ENCODE data around the gene PPP1R12C.
A peak's percentile ranks its signal among the peaks of the same experiment; 100 is the strongest.

The PPP1R12C gene

DNA sequence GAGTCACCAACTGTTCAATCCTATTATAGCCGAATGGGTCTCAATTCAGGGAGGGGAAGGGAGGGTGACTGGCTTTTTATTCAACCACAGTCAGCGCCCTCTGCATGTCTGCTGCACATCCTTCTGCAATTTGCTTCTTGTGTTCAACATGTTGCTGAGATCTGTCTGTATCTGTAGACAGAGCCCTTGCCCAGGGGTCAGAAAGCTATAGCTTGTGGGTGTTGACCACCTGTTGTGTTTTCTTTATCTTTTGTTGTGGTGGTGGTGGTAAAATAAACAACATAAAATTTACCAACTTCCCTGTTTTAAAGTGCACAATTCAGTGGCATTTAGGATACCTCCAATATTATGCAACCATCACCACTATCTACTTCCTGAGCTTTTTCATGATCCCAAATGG, 12.2 kb downstream of the PPP1R12C start:
- ATAC-seq (no peak), DNase-seq (no peak)
- Mint-ChIP-seq H3K27ac (no peak overlapping the region), H3K4me1 (no peaks in the 10 kb centered on the region), H3K27me3 (no peaks in the 10 kb centered on the region), H3K4me3 (no peak overlapping the region), H3K9me3 (no peaks in the 10 kb centered on the region)

DNA sequence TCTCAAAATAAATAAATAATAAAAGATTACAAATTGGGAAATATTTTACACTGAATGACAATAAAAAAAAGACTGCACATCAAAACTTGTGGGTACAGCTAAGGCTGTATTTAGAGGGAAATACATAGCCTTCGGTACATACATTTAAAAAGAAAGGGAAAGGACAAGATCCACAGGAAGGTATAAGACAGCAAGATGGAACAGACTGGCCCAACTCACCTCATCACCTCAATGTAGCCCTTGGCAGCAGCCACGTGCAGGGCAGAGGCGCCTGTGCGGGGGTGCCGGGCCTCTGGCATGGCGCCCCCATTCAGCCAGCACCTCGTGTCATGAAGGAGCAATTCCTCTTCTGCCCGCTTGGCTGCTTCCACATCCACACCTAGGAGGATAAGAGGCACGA, 14.2 kb downstream of the PPP1R12C start:
- no peaks in the 10 kb centered on the region for H3K4me1 Mint-ChIP-seq
- ATAC-seq (no peak), DNase-seq (no peak)
- H3K27ac Mint-ChIP-seq: no peak overlapping the region
- H3K4me3 Mint-ChIP-seq: no peak overlapping the region
- no peaks in the 10 kb centered on the region for H3K27me3 Mint-ChIP-seq
- H3K9me3 Mint-ChIP-seq: no peaks in the 10 kb centered on the region

DNA sequence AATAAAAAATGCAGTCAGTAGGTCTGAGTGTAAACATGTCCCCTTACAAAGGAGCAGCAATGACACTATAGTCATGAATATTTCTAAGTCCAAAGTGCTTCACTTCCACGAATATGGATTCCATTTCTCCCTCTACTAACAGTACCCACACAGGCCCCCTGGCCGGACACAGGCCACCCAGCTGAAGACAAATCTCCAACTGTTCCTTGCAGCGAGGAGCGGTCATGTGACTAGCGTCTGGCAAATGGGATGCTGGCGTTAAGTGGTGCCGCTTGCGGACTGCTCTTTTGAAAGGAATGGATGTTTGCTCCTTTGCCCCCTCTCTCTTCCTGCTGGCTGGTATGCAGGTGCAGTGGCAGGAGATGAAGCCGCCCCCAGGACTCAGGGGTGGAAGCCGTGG, 16.2 kb downstream of the PPP1R12C start:
- Mint-ChIP-seq H3K27ac (peak overlapping the region in 1 of 2 donors; percentile 63), H3K27me3 (no peaks in the 10 kb centered on the region), H3K9me3 (no peaks in the 10 kb centered on the region), H3K4me3 (no peak overlapping the region), H3K4me1 (no peaks in the 10 kb centered on the region)
- DNase-seq (no peak), ATAC-seq (no peak)

DNA sequence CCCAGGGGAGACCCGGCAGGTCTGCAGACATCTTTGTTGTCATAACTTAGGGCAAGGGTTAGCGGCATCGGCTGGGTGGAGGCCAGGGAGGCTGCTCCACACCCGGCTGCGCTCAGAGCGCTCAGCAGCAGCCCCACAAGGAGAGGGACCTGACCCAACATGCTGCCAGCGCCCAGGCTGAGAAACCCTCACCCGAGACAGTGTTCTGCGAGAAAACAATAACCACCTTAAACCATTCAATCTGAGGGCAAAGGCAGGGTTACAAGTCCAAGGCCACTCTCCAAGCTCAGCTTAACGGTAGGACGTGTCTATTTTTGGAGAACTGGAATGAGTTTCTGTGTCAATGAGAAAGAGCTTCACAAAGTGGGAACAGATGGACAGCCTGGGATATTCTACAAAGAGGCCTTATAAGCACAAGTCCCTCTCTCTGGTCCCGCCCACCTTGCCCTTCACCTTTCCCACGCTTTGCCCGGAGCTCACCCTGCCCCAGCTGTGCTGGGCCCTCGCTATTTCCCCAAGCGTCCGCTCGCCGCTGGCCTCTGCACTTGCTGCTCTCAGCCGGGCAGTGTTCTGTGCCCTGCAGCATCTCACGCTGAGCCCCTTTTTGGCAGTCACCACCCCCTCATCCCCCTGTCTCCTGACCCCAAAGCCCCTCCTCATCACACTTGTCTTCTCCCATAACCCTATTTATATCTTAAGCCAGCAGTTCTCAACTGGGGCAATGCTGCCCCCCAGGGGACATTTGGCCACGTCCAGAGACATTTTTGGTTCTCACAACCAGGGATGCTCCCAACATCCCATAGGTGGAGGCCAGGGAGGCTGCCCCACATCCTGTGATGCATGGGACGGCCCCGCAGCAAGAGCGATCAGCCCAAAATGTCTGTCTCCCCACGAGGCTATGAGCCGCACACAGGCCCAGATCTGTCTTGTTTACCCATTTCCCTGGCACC, 17.6 kb downstream of the PPP1R12C start:
- Mint-ChIP-seq H3K27ac (no peak overlapping the region), H3K27me3 (no peaks in the 10 kb centered on the region), H3K9me3 (no peaks in the 10 kb centered on the region), H3K4me3 (no peak overlapping the region), H3K4me1 (no peaks in the 10 kb centered on the region)
- DNase-seq (no peak), ATAC-seq (no peak)

DNA sequence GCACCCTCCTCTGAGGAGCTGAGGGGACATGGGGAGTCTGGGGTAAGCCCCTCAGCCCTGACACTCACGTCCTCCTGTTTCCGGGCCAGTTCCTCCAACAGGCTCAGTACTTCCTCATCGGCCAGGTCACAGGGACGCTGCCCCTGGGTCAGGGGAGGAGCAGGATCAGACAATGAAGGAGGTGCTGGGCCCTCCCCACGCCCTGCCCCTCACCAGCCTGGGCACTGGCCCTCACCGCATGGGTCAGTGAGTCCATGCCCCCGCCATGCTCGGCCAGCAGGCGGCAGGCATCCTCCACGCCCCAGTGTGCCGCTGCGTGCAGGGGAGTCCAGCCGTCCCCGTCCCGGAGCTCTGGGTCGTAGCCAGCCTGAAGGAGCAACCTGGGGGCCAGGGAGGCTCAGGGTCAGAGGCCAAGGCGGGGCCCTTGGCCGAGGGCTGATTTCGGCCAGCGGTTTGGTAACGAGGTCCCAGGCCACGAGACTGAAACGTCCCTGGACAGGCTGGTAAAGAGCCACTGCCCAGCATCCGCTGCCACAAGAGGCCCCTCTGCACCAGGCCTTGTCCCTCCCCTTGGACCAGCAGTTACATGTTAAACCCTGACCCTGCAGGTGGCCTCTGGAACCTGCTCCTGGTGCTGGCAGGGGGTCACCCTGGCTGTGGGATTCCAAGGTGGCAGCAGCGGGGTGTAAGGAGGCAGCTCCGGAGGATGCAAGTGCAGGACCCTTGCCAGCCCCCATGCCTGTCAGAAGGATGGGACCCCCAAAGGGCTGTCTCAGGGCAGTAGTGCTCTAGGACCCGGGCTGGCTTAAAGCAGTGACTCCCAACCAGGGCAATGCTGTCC, 18.5 kb downstream of the PPP1R12C start:
- no peak overlapping the region for H3K27ac Mint-ChIP-seq
- H3K27me3 Mint-ChIP-seq: no peaks in the 10 kb centered on the region
- H3K4me3 Mint-ChIP-seq: no peak overlapping the region
- no peak for ATAC-seq
- H3K9me3 Mint-ChIP-seq: no peaks in the 10 kb centered on the region
- DNase-seq: no peak
- no peaks in the 10 kb centered on the region for H3K4me1 Mint-ChIP-seq

DNA sequence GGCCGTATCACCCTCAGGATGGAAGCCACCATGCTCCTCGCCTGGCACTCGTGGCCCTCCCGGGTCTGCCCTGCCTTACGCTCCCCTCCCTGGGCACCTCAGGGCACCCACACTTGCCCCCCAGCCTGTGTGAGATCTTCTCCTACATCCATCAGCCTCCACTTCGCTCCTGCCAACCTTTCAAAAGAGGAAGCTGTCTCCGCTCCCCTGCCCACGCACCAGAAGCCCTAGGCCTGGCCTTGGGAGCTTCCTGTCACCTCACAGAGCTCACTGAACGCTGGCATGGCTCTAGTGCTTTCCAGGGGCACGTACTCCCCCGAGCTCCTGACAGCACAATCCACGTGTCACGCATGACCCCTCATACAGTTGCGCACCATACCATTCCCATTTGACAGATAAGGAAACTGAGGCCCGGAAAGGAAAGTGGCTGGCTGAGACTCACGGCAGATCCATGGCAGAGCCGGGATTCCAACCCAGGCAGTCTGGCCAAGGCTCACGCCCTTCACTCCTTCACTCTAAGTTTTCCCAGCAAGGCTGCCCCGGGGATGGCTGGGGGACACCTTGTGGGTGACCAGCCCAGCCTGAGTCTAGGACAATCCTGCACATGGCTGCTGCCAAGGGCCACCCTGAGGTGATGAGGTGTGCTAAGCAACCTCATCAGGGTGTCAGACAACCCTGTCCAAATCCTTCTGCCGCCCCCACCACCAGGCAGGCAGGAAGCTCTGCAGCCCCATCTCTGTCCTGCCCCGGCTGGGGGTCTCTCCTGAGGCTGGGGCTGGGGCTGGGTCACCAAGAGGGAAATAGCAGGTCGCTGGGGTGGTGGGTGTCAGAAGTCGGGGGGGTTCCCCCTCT, 19.3 kb downstream of the PPP1R12C start:
- H3K27ac Mint-ChIP-seq: no peak overlapping the region
- DNase-seq (no peak), ATAC-seq (no peak)
- no peak overlapping the region for H3K4me3 Mint-ChIP-seq
- no peaks in the 10 kb centered on the region for H3K27me3 Mint-ChIP-seq
- no peaks in the 10 kb centered on the region for H3K4me1 Mint-ChIP-seq
- no peaks in the 10 kb centered on the region for H3K9me3 Mint-ChIP-seq

DNA sequence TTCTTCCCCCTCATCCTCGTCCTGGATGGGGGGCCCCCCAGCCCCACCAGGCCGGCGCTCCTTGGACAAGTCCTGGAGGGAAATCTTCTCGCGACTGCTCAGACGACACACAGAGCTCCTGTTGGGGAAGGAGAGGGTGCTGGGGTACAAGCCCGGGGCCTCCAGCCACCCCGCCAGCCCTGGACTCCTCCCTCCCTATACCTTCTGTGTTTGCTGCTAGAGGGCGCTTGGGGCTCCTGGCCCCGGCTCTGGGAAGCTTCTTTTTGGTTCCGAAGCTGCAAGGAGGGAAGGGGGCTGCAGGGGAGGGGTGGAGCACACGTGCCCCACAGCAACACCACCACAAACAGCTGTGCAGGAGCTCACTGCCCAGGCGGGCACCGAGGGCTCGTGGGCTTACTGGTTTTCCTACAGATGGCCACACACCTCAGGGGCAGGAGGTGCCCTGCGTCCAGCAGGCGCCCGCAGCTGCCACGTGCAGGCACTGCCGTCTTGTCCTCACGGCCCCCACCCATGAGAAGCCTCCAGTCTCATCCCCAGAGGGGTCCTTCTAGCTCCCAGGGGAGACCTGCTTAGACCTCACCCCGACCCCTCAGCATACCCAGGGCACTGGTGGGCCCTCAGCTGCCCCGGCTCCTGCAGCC, 21.3 kb downstream of the PPP1R12C start:
- no peaks in the 10 kb centered on the region for H3K9me3 Mint-ChIP-seq
- ATAC-seq: peak; percentile 24
- no peaks in the 10 kb centered on the region for H3K27me3 Mint-ChIP-seq
- no peak overlapping the region for H3K27ac Mint-ChIP-seq
- no peak overlapping the region for H3K4me3 Mint-ChIP-seq
- no peak for DNase-seq
- H3K4me1 Mint-ChIP-seq: no peaks in the 10 kb centered on the region

DNA sequence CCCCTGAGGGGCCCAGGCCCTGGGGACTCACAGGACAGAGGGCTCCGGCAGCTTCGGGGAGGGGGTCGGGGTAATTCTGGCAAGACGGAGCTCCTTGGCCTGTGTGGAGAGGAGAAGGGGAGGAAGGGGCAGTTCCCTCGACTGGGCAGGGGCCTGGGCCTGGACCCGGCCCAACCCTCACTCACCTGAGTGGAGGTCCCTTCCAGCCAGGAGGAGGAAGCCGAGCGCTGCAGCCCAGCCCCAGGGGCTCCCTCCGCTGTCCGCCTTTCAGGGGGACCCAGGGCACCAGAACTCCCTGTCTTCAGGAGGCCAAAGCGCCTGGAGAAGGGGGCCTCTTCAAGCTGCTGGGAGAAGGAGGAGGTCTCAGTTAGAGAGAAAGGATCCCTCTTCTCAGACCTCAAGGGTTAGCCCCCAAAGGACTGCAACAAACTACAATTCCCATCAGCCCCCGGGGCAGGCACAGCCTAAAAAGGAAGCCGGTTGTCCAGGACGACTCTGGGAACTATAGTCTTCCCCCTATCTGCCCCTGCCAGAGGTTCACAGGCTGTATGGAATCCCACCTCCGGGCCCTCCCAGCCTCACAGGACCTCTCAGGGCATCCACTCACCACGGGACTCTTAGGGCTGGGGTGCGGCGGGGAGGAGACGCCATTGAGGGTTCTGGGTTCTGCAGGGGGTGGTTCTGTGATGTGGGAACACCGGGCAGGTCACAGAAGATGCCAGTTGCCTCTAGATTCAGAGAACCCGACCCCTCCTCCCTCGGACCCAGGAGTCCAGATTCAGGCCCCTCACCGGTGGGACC, 22.0 kb downstream of the PPP1R12C start:
- H3K27me3 Mint-ChIP-seq: no peaks in the 10 kb centered on the region
- no peak overlapping the region for H3K27ac Mint-ChIP-seq
- no peaks in the 10 kb centered on the region for H3K9me3 Mint-ChIP-seq
- no peak for DNase-seq
- ATAC-seq: no peak
- no peaks in the 10 kb centered on the region for H3K4me1 Mint-ChIP-seq
- no peak overlapping the region for H3K4me3 Mint-ChIP-seq

DNA sequence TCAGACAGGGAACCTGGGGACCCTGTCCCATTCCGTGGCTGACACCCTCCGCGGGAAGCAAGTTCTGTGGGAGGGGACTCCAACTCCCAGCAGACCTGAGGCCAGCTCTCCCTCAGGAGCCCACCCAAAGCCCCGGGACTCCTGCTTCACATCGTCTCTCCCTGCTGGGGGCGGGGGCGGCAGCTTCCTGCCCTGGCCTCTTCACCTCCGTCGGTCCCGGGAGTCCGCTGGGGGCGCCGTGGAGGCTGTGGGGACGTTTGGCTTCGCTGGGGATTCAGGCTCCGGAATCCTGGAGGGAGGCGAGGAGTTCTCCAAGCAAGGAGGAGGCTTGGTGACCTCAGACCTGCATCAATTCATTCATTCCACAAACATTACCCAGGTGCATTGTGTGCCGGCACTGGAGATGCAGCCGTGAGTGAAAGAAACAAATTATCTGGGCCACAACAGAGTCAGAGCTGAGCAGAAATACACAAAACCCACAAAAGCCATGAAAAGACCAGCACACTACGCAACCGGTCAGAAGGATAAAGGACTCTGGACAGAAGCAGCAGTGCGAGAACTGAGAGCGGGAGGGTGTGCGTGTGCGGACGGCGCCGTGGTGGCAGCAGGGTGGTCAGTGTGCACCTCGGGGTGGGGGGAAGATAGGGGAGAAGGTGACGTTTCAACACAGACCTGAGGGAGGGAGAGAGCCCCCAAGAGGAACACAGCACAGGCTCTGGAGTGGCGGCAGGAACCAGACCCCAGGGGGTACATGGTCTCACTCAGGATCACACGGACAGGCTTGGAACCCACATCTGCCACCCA, 22.8 kb downstream of the PPP1R12C start:
- Mint-ChIP-seq H3K4me1 (peaks cover 3% of the 10 kb centered on the region), H3K27me3 (peaks cover 4% of the 10 kb centered on the region), H3K27ac (no peak overlapping the region), H3K9me3 (no peaks in the 10 kb centered on the region), H3K4me3 (no peak overlapping the region)
- DNase-seq (no peak), ATAC-seq (no peak)

DNA sequence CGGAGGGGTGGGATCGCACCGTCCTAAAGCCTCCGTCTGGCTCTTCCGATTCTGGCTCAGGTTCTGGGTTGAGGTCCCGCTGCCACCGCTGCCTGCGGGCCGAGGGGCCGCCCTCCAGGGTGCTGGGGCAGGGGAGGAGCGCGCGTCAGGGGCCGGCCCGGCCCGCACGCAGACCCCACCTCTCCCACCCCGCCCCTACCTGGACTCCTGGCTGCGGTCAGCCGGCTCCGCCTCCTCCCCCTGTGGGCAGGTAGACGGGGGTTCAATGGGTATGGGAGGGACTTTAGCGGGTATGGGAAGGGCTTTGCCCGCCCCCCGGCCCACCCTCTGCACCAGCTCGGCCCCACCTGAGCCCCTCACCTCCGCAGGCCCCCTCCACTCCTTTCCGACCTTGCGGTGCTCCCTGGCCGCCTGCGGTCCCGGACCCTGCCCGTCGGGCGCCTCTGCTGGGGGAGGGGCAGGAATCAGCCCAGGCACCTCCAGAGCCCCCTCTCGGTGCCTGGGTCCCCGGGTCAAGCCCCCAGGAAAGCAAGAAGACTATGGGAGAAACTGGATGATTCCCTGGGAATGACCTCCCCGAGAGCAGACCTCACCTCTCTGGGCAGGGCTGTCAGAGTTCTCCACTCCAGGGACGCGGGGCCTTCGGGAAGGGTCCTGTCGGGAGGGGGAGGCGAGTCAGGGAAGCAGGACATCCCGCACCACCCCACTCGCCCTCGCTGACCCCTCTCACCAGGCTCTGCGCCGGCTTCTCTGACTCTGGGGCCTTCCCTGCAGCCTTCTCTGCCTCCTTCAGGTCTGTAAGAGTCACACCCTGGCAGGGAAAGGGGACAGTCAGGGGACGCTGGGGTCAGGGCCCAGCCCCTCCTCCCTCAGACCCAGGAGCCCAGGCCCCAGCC, 24.8 kb downstream of the PPP1R12C start:
- Mint-ChIP-seq H3K27me3 (peaks cover 23% of the 10 kb centered on the region), H3K9me3 (no peaks in the 10 kb centered on the region), H3K27ac (no peak overlapping the region), H3K4me3 (no peak overlapping the region), H3K4me1 (peaks cover 23% of the 10 kb centered on the region)
- ATAC-seq (peak; percentile 40), DNase-seq (no peak)

DNA sequence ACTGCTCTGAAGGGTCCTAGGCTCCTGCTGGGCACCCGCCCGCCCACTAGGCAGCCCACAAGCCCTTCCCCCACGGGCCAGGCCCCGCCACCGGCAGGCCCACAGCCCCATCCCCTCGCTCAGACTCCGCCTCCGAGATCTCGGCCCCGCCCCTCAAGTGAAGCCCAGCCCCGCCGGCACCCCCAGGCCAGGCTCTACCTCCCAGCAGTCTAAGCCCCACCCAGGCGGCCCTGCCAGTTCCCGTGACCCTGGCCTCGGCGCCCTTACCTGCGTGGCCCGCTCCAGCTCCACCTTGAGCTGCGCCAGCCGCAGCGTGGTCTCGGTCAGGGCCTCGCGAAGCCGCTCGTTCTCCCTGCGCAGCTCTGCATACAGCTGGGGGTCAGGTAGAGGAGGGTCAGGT, 25.5 kb downstream of the PPP1R12C start:
- peaks cover 31% of the 10 kb centered on the region for H3K27me3 Mint-ChIP-seq
- DNase-seq (no peak), ATAC-seq (no peak)
- no peak overlapping the region for H3K4me3 Mint-ChIP-seq
- no peaks in the 10 kb centered on the region for H3K9me3 Mint-ChIP-seq
- peaks cover 30% of the 10 kb centered on the region for H3K4me1 Mint-ChIP-seq
- no peak overlapping the region for H3K27ac Mint-ChIP-seq

DNA sequence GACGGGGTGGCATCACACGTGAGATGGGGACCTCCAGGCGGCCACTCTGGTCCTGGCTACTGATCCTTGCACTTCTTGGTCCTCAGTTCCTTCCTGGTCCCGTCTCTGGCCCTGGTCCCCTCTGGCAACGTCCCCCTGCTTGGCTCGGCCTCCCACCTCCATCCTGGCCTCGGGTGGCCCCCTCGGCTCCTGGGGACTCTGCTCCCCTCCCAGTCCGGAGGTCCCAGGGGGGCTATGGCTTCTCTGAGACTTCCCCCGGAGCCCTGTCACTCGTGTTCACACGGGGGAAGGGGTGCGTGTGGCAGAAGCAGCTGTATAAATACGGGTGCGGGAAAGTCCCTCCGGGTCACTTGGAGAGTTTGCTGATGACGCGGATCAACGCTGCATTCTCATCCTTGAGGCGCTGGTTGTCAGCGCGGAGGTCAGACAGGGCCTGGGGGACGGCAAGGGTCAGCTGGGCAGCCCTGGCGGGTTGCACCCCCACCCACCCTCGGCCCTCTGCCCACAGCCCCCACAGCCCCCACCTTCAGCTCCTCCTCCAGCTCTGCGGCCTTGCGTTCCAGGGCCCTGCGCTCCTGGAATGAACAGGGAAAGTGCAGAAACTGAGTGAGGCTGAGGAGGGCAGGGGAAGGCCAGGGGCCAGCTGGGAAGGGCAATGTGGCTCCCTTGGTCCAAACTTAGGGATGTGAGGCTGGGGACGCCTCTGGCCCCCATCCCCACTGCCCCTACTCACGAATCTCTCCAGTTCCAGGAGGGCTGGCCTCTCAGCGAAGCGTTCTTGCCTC, 26.1 kb downstream of the PPP1R12C start:
- Mint-ChIP-seq H3K4me3 (no peak overlapping the region), H3K27me3 (peaks cover 34% of the 10 kb centered on the region), H3K9me3 (no peaks in the 10 kb centered on the region), H3K27ac (no peak overlapping the region), H3K4me1 (peaks cover 31% of the 10 kb centered on the region)
- ATAC-seq: no peak
- DNase-seq: no peak
